ENCODE measurements around the gene PLEKHG3.
"Not testable (repeated sequence)": the region's sequence is repeated elsewhere in the genome, so short reads cannot be mapped to it uniquely, and the experiment has no call there.

PLEKHG3 gene

DNA sequence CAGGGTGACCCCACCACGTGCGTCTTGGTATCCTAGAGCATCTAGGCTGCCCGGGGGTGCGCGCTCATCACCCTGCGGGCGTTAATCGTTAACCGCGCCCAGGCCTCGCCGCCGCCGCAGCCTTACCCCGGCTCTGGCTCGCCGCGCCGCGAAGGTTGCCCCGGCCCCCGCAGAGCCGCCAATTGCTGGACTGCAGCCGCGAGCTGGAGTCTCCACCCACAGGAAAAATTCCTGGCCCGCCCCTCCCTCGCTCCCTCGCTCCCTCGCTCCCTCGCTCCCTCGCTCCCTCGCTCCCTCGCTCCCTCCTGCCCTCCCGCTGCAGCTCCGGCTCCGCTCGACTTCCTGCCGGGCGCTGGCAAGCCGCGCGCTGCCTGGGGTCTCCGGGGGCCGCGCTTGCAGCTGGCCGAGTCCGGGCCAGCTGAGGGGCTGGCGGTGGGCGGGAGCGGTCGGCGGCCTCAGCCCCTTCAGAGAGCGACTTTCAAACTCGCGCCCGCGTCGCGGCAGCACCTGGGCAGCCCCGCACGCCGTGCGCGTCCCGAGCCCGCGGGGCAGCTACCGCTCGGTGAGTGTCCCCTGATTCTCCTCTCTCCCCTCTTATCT, at the start of gene PLEKHG3:
Gene PLEKHG3, plus strand, starts transcription at position 282 of the 600 bp plus-strand sequence. CDS start 23,208 bp downstream, outside the sequence.
- DNase-seq, result no peak

GRCh38 chr14:64654901-64655300, 49.3 kb upstream of the PLEKHG3 start:
- DNase-seq, result no peak

GRCh38 chr14:64656986-64657385, 47.2 kb upstream of the PLEKHG3 start:
- no peak for DNase-seq

DNA sequence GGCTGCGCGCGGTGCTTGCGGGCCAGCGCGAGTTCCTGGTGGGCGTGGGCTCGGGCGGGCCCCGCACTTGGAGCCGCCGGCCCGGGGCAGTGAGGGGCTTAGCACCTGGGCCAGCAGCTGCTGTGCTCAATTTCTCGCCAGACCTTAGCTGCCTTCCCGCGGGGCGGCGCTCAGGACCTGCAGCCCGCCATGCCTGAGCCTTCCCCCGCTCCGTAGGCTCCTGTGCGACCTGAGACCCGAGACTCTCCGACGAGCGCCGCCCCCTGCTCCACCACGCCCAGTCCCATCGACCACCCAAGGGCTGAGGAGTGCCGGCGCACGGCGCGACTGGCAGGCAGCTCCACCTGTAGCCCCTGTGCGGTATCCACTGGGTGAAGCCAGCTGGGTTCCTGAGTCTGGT, 46.0 kb upstream of the PLEKHG3 start:
- no peak for DNase-seq

- not testable (repeated sequence) for DNase-seq
Observed at GRCh38 chr14:64658700-64659264, 45.4 kb upstream of the PLEKHG3 start.

GRCh38 chr14:64659366-64659765, 44.9 kb upstream of the PLEKHG3 start:
- DNase-seq, result no peak

GRCh38 chr14:64663174-64663573, 41.0 kb upstream of the PLEKHG3 start:
- DNase-seq, result no peak

DNA sequence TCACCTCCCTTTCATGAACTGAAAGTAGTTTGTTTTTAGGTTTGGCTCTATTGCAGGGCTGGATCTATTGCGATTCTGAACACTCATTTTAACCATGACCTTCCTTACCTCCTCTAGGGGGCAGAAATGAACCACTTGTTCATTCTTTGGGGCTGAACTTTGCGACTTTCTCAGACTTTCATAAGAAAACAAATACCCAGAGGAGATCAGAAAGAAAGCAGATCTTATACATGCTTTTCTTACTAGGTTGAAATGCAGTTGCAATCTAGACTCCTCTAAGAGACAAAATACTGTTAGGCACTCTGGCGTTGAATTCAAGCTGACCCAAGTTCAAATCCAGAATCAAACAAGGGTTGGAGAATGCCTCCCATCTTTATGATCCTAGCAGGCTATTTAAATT, 32.6 kb upstream of the PLEKHG3 start:
- DNase-seq, result no peak

GRCh38 chr14:64673316-64673715, 30.9 kb upstream of the PLEKHG3 start:
- no peak for DNase-seq

DNA sequence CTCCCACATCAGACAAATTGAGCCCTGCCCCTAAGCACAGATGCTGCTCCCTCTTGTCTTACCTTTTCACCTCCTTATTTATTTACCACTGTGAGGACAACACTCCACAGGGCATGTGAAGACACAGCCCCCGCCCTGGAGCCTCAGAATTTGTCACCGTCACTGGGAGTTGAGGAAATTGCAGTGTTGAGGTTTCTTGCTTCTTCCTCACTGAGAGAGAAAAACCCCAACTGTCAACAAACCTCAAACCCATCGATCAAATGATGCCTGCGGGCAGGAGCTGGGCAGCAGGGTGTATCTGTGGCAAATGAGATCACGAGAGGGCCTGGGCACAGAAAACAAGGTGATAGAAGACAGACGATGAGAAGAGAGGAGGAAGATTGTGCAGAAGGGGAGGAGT, 30.5 kb upstream of the PLEKHG3 start:
- no peak for DNase-seq

- DNase-seq, result no peak
Observed at GRCh38 chr14:64674829-64675228, 29.4 kb upstream of the PLEKHG3 start.

DNA sequence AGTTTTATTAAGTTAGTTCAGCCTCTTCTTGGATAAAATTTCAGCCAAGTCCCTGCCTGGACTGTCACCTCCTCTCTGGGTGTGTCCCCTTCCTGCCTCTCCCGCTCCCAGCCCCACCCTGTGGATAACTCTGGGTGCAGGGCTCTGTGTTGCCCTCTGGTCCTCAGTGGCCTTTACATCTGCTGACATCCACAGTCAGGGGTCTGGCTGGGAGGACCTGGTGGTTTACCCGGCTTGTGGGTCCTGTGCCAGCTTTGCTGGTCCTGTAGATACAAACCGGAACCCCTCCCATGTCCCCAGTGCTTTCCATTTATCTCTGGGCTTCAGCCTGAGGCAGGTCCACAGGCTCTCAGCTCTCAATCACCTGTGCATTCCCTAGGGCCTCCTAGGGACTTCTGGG, 28.9 kb upstream of the PLEKHG3 start:
- no peak for DNase-seq

DNA sequence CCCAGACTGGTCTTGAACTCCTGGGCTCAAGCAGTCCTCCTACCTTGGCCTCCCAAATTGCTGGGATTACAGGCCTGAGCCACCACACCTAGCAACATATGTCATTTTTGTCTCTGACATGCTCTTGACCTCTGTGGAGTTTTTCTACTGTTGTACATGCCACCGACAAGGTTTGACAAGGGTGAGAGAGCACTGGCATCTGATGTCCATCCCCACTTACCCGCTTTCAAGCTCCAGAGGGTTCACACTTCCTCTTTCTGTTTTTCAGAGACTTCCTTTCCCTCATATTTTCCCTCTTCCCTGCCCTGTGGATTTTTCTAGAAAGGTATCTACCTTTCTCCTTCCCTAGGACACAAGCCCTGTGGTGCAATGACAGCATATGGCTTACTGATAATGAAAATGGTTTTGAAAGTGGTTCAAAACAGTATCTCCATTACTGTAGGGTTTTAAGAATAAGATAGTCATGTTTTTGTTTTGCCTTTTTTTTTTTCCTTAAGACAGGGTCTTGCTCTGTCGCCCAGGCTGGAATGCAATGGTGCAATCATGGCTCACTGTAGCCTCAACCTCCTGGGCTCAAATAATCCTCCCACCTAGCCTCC, 27.7 kb upstream of the PLEKHG3 start:
- DNase-seq, result no peak

DNA sequence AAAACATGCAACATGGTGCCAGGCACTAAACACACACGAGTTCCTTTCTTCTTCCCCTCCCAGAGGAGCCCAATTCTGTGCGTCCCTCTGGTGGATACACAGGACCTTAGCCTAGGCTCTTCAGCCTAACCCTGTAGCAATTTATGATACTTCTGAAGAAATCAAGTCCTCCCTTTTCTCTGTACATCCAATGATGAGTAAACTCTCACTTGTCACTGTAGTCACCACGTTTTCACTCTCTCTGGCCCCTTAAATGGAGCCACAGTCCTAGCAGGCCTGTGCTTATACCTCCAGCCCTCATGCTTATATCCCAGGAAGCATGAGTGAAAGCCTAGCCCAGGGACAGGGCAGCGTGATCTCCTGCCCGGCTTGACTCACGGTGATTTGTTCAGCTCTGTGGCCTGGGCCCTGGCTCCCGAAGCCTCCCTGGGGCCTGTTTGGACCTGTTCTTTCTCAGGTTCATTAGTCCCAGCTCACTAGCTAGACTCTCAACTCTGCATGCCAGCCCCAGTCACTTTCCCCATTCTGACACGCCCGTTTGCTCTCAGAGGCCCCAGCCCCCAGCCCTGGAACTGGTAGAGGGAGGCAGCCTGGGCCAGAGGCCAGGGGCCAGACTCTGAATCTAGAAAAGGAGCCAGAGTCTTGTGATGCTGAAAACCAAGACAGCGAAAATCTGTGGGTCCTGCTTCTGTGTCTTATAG, 24.1 kb upstream of the PLEKHG3 start:
- DNase-seq, result no peak

GRCh38 chr14:64680714-64681065, 23.5 kb upstream of the PLEKHG3 start:
- DNase-seq, result no peak

GRCh38 chr14:64681796-64682710, 22.2 kb upstream of the PLEKHG3 start:
- DNase-seq, result no peak

GRCh38 chr14:64682843-64683242, 21.4 kb upstream of the PLEKHG3 start:
- DNase-seq, result no peak

DNA sequence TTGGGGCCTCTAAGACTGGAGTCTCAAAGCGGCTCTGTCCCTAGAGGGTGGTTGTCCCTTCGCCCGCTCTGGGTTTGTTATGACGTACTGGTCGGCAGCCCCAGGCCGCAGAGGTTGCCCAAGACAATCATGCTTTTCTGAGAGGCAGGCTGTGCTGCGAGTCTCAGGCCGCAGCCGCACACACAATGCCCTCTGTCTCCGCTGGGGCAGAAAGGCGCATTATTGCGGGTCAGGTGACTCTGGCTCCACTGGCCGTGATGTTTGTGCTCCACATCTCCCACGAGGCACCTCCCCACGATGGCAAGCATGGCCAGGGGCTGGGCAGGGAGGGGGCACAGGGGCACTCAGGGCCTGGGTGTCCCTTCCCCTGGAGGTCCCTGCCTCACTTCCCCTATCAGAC, 21.0 kb upstream of the PLEKHG3 start:
- no peak for DNase-seq

GRCh38 chr14:64684091-64684490, 20.1 kb upstream of the PLEKHG3 start:
- no peak for DNase-seq

DNA sequence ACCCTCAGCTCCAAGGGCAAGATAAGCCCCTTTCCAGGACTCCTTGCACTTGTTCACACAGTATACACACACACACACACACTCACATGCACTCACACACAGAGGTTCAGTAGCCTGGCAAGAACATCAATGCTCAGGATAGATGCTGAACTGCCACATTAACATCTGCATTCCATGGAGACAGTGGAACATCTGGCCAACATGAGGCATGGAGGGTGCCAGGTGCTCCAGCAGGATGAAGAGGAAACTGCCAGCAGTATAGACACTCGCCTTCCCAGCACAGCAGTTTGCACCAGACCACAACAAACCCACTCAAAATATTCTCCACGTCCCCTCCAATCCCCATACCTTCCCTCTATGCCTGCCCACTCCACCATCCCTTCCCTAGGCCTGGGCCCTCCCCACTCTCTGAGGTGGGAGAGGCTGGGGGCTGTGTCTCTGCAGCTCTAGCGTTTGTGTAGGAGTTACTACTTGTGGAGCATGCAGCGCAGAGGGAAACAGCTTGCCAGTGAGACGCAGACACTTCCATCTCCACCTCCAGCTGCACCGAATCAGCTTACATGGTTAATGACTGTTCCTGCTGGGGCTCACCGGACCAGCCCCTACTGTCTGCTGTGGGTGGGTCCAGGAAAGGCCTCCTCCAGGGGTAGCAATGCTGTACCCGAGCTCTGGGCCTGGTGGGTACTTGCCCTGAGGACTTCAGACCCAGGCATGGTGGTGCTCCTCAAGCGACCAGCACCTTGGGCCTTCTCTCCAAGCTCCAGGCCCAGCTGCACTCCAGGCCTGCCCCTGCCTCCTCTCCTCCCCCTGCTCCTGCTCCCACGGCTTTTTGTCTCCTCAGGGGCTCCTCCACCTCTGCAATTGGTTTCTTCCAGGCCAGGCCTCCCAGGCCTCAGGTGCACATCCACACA, 18.6 kb upstream of the PLEKHG3 start:
- no peak for DNase-seq

- DNase-seq, result no peak
Observed at GRCh38 chr14:64686282-64686615, 18.0 kb upstream of the PLEKHG3 start.

GRCh38 chr14:64688031-64688430, 16.2 kb upstream of the PLEKHG3 start:
- DNase-seq, result no peak

All from activated T-cell treated with anti-CD3 and anti-CD28 coated beads for 4 hours (primary cell).